GM12801 (cell line): ENCODE results near the gene EEF1A2.

Source experiments
- CTCF ChIP-seq: IDR thresholded peaks from one replicate; pipeline ENCODE4 v1.5.1; 2011; ENCODE audit warnings: control low read depth; ENCODE audit not compliant: insufficient read length; ENCODE audit errors: extremely low read depth

The EEF1A2 gene

GRCh38 chr20:63544241-63544957, 45.5 kb upstream of the EEF1A2 start:
- no peak for TF ChIP-seq CTCF

- no peak for TF ChIP-seq CTCF
Measured at GRCh38 chr20:63543733-63544132, 44.9 kb upstream of the EEF1A2 start.

DNA sequence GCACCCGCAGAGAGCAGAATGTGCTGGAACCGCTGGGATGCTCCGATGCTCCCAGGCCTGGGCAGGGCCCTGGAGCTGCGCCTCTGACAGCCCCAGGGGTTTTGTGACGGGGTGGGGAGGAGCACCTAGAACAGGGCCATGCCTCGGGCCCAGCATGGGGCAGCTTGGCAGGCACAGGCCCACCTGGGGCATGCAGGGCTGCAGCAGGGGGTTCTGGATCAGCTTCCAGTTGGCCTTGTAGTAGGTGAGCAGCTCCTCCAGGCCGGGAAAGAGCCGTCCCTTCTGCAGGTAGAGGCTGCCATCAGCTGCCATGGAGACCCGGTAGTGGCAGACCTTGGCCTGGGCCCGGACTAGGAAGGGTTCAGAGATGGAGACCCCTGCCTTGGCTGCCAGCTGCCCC, 44.2 kb upstream of the EEF1A2 start:
- no peak for TF ChIP-seq CTCF

DNA sequence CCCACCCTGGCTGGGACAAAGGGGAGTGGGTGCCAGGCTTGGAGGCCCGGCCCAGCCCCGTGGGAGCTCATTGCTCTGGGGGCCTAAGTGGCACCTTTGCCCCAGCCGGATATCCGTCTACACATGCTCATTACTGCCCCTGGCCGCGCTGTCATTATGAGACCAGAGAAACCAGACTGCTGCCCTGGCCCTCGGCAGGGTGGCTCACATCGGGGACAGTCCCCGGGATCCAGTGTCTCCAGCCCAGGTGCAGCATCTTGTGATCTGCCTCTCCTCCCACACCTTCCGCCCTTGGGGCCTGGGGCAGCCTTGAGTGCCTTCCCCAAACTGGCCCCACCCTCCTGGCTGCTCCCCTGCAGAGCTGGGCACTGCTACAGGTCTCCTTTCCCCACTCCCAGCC, 43.8 kb upstream of the EEF1A2 start:
- no peak for TF ChIP-seq CTCF

DNA sequence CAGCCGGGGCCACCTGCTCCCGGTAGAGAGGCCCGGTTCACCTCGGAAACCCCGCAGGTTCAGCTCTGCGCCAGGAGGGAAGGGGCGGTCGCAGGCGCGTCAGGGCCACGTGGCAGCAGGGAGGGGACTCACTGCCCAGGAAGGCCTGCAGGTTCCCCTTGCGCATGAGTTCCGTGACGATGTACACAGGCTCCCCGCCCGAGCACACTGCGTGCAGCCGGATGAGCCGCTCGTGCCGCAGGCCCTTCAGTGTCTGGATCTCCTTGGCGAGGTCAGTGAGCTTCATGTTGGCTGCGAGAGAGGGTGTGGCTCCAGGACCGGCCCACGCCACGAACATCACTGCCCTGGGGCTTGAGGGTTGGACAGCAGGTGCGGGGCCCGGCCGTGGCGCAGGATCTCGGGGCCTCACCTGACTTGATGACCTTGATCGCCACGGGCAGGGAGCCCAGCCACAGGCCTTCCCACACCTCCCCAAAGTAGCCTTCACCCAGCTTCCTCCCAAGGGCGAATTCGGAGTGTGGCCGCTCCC, 43.2 kb upstream of the EEF1A2 start:
- TF ChIP-seq CTCF = no peak

GRCh38 chr20:63541371-63541770, 42.5 kb upstream of the EEF1A2 start:
- TF ChIP-seq CTCF = no peak

DNA sequence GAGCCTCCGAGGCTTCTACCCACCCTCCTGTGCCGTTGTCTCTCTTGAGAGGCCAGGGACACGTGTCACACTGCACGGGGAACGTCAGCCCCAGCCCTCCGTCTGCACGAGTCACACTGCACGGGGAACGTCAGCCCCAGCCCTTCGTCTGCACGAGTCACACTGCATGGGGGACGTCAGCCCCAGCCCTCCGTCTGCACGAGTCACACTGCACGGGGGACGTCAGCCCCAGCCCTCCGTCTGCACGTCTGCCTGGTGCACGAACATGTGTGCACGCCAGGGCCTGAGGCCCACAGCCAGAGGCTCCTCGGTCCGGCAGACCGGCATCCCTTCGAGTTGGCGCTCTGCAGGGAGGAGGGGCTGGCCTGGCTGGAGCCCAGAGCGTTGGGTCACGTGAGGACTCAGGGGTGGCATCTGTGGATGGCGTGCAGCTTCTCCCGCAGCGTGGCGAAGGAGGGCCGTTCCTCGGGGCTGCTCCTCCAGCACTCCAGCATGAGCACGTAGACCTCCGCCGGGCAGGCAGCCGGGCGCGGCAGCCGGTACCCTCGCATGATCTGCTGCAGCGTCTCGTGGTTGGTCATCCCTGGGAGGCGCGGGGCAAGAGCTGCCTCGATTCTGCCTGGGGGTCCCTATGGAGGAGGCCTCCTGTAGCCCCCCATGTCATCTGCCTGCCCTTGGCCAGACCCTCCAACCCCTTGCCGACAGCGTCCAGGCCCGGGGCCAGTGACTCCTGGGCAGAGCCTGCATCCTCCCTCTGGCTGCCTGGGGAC, 41.7 kb upstream of the EEF1A2 start:
- no peak for TF ChIP-seq CTCF
